Mesangial cell (primary cell): ENCODE measurements around the gene WDR20. TPM values are rescaled to one million over a fixed set of nuclear protein-coding genes. Genes with fewer than 3 reads are reported as not detected.

Experiments
- total RNA-seq: library from RNA; depleted of rRNA; stranded (reverse); fragments of >200 nt; gene quantifications from 2 replicates; pipeline ENCODE4 v1.2.3, GENCODE V29; 2015

Gene WDR20
- 10.8 and 17.1 TPM in 2 replicates for total RNA-seq

GRCh38 chr14:102139286-102140026 is at the start of gene WDR20:
TSS of gene WDR20 (plus strand) at chr14:102139897. CDS start at chr14:102139924, 27 bp downstream.

Other genes starting within 250 kb of the WDR20 start
- 556 and 558 TPM in 2 replicates for gene DYNC1H1, start 175.3 kb upstream of the WDR20 start, total RNA-seq
- gene HSP90AA1, start 52.9 kb upstream of the WDR20 start, total RNA-seq: 170 and 709 TPM in 2 replicates
- gene MOK, start 165.3 kb downstream of the WDR20 start, total RNA-seq: 7.8 and 11.4 TPM in 2 replicates
- 5.9 and 6.7 TPM in 2 replicates for gene ZNF839, start 179.8 kb downstream of the WDR20 start, total RNA-seq
- gene CINP, start 223.0 kb downstream of the WDR20 start, total RNA-seq: 30.9 and 40.4 TPM in 2 replicates
- gene TECPR2, start 223.0 kb downstream of the WDR20 start, total RNA-seq: 8.1 and 17.0 TPM in 2 replicates